ENCODE data around the gene CADPS. TPM values are rescaled to one million over a fixed set of nuclear protein-coding genes. Genes with fewer than 3 reads are reported as not detected.

CADPS gene
- total and polyA plus RNA-seq, 8 donors, result 0.50 to 2.9 (median 2.2) TPM

DNA sequence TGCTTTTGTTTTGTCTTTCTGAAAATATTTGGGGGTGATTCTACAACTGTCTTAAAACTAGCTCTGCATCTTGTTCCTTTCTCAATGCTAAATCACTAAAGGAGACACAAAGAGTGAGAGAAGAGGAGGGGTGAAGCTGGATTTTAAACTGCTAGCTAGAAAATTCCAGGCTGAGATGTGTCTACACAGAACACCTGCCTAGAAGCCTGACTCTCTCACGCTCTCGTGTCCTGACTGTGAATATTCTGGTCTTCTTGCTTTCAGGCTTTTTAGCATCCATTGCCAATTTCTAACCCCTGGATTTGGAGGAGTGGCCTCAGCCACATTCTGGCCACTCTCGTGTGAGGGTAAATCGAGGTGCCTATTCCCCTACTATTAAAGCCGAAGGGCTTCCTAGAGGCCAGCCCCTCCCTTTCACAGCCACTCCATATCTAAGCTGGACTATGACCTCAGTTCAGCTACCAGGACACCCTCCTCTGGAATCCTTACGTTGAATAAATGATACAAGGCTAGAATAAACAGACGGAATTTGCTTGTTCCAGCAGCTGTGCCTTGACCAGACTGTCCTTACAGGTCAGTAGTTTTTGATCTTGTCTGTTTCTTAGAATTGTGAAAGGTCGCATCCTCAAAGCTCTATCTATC lies 353.6 kb downstream of the CADPS start:
- H3K27ac ChIP-seq, result no peak overlapping the region
- no peak overlapping the region for H3K4me3 ChIP-seq
- H3K27me3 ChIP-seq, result no peaks in the 10 kb centered on the region
- intact Hi-C loops (cut with DNase I), result no loop called here
- ATAC-seq (no peak), DNase-seq (no peak)
- TF ChIP-seq, protein P1, sequence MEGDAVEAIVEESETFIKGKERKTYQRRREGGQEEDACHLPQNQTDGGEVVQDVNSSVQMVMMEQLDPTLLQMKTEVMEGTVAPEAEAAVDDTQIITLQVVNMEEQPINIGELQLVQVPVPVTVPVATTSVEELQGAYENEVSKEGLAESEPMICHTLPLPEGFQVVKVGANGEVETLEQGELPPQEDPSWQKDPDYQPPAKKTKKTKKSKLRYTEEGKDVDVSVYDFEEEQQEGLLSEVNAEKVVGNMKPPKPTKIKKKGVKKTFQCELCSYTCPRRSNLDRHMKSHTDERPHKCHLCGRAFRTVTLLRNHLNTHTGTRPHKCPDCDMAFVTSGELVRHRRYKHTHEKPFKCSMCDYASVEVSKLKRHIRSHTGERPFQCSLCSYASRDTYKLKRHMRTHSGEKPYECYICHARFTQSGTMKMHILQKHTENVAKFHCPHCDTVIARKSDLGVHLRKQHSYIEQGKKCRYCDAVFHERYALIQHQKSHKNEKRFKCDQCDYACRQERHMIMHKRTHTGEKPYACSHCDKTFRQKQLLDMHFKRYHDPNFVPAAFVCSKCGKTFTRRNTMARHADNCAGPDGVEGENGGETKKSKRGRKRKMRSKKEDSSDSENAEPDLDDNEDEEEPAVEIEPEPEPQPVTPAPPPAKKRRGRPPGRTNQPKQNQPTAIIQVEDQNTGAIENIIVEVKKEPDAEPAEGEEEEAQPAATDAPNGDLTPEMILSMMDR (IDR thresholded peaks at IDR 0.05), result no peak
- no peaks in the 10 kb centered on the region for H3K9me3 ChIP-seq
- H3K4me1 ChIP-seq, result no peaks in the 10 kb centered on the region
- no peaks in the 10 kb centered on the region for H3K36me3 ChIP-seq

DNA sequence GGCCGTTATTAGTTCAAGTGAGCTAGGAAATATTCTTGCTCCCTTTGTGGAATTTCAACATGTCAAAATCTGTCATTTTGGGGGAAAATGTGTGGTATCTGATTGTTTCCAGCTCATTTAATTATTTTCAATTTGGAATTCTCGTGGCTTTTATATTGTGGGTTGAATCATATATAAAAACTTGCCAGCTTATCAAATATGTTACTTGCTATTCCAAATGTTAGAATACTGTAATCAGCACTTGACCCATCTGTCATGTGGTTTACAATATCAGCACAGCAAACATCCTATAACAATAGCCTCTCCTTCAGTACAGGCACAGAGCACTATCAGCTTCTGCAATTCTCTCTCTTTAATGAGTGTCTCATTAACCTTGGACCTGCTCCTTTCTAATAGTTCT lies 371.7 kb downstream of the CADPS start:
- intact Hi-C loops (cut with DNase I), result no loop called here
- Histone ChIP-seq H3K27ac (no peak overlapping the region), H3K9me3 (no peaks in the 10 kb centered on the region), H3K27me3 (no peaks in the 10 kb centered on the region), H3K4me3 (no peak overlapping the region), H3K4me1 (no peaks in the 10 kb centered on the region), H3K36me3 (no peaks in the 10 kb centered on the region)
- TF ChIP-seq, protein P1 (IDR thresholded peaks at IDR 0.05), result no peak
- no peak for ATAC-seq
- DNase-seq, result no peak

DNA sequence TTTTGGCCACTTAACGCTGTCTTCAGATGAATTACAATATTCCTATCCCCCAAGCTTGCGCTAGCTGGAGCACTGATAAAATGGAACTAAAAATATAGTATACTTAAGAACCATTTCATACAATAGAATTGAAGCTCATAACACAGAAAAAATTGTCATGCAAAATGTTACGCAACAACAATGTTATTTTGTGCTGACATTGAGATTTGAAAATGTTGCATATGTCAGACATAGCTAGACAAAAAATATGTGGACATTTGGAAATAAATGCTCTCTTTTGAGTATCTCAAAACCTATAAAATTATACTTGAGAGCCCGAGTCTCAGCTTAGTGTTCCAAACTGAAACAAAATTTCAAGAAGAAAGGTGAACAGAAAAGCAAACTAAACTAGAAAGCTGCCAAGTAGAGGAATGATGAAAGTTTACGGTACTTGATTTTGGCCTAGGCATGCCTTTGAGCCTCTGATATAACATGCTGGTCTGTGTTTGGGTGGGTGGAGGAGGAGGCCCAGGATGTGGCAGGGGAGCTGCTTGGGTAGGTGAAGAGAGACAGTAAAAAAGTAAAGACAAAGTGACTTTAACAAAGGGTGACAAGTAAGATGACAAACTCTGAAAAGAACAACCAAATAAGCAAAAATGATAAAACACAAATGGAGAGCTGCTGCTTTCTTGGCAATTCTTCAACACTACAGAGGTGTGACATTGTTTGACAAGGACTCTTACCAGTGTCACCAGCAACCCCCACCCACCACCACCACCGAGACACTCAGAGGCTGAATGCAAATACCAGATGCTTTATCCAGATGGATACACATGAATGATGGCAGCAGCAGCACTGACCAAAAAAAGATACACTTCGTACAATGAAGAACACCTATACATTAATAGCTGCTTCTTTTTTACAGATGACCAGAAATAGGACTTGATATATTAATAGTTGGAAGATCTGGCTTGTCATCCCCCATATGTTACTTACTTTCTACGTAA lies 372.6 kb downstream of the CADPS start:
- DNase-seq (no peak), ATAC-seq (no peak)
- Histone ChIP-seq H3K4me1 (no peaks in the 10 kb centered on the region), H3K27me3 (no peaks in the 10 kb centered on the region), H3K27ac (no peak overlapping the region), H3K9me3 (no peaks in the 10 kb centered on the region), H3K36me3 (no peaks in the 10 kb centered on the region), H3K4me3 (no peak overlapping the region)
- TF ChIP-seq, protein P1 (IDR thresholded peaks at IDR 0.05), result no peak
- intact Hi-C loops (cut with DNase I), result no loop called here

DNA sequence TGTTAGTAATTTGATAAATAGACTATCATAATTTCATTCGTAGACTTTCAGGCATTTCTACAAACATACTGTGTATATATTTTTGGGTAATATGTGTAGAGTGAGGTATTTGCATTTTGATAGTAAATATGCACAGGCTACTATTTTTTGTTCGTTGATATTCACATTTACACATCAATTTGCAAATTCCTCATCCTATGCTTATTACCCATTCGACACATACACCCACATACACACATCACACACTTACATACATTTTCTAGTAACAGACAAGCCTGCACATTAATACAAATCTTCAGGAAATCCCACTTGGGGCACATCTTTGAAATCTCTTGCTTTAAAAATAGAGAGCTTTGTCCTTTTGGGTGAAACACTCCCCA lies 373.9 kb downstream of the CADPS start:
- DNase-seq (no peak), ATAC-seq (no peak)
- intact Hi-C loops (cut with DNase I), result no loop called here
- TF ChIP-seq, protein P1 (IDR thresholded peaks at IDR 0.05), result no peak
- Histone ChIP-seq H3K27me3 (no peaks in the 10 kb centered on the region), H3K4me3 (no peak overlapping the region), H3K27ac (no peak overlapping the region), H3K36me3 (no peaks in the 10 kb centered on the region), H3K9me3 (no peaks in the 10 kb centered on the region), H3K4me1 (no peaks in the 10 kb centered on the region)

DNA sequence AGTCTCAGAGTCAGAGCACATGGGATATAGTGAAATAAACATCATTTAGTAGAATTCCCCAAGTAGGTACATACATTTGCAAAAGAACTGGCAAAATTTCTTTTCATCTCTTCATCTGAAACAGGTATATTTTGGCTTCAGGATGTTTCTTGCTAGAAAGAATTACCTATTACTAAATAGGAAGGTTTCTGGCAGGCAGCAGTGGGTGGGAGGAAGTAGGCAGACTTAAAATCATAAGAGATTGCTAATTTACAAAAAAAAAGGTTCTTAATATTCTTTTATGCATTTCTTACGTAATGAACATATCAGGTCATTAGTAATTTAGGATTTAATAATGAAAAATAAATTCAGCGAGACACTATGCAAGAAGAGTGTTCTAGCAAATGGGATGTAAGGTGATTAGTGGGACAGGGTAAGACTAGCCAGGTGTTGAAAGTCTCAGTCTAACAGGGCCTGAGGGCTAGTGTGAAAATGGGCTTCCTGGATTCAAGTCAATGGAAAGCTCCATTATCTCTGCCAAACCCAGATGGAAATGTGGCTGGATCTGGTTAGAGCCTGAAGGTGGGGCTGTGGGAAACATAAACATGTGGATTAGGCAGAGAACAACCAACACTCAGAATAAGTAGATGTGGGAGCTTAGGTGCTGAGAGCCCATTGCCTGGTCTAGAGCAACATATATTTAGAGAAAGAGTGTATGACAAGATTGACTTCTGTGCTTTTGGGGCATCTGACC lies 374.5 kb downstream of the CADPS start:
- ATAC-seq (no peak), DNase-seq (no peak)
- intact Hi-C loops (cut with DNase I), result no loop called here
- no peaks in the 10 kb centered on the region for H3K36me3 ChIP-seq
- H3K4me1 ChIP-seq, result no peaks in the 10 kb centered on the region
- no peak overlapping the region for H3K4me3 ChIP-seq
- TF ChIP-seq, protein P1 (IDR thresholded peaks at IDR 0.05), result no peak
- H3K27ac ChIP-seq, result no peak overlapping the region
- no peaks in the 10 kb centered on the region for H3K27me3 ChIP-seq
- no peaks in the 10 kb centered on the region for H3K9me3 ChIP-seq

Measured in left lung (tissue), 10 donors.